IMR-90 (cell line): ENCODE results near the gene KCNJ16. TPM values are rescaled to one million over a fixed set of nuclear protein-coding genes. Genes with fewer than 3 reads are reported as not detected.

ENCODE experiments used
- ATAC-seq: fragments of 200-7000 bp; cut with Tn5 transposase; 2 replicates; pipeline ENCODE4 v1.9.1; 2020; ENCODE audit warnings: low read depth, mild to moderate bottlenecking, moderate library complexity
- BruUV-seq: library from RNA; stranded (reverse); fragments of 400-500 nt; replicated peaks from 2 replicates; lab custom pipeline; 2021; lab: Mats Ljungman, UMichigan
- CTCF ChIA-PET: fragments of 300-600 bp; formaldehyde crosslinking; extraction: SDS; loops from one replicate; lab custom pipeline; 2021; ENCODE audit warnings: antibody characterized with exemption; lab: Yijun Ruan, JAX
- POLR2A ChIA-PET: fragments of 300-600 bp; sonication (Branson Sonifier 250); formaldehyde crosslinking; loops from one replicate; lab custom pipeline; 2022; ENCODE audit warnings: antibody characterized with exemption; ENCODE audit not compliant: unreplicated experiment; lab: Charles Lee
- DNase-seq: peaks from one replicate; pipeline ENCODE4 v3.0.0; 2013
- H2AFZ ChIP-seq: replicated peaks from 2 replicates; pipeline ENCODE3; 2013; ENCODE audit warnings: low read length, mild to moderate bottlenecking; ENCODE audit not compliant: poor library complexity
- H2AK5ac ChIP-seq: 2 replicates; pipeline ENCODE4 v1.6.1; 2013; ENCODE audit warnings: low read depth, low read length, inconsistent platforms
- H2AK9ac ChIP-seq: replicated peaks from 2 replicates; pipeline ENCODE3; 2013; ENCODE audit warnings: mild to moderate bottlenecking, low read depth, low read length, moderate library complexity; ENCODE audit not compliant: poor library complexity
- H2BK120ac ChIP-seq: 2 replicates; pipeline ENCODE4 v1.6.1; 2013; ENCODE audit warnings: low read depth, low read length, inconsistent platforms
- H2BK15ac ChIP-seq: 3 replicates; pipeline ENCODE4 v1.6.1; 2013; ENCODE audit warnings: low read depth, low read length, inconsistent platforms
- H2BK20ac ChIP-seq: 2 replicates; pipeline ENCODE4 v1.6.1; 2013; ENCODE audit warnings: low read depth, mild to moderate bottlenecking, inconsistent platforms, low read length, moderate library complexity
- H2BK5ac ChIP-seq: 2 replicates; pipeline ENCODE4 v1.6.1; 2013; ENCODE audit warnings: mild to moderate bottlenecking, low read depth, low read length, inconsistent platforms; ENCODE audit not compliant: poor library complexity, severe bottlenecking
- H3K14ac ChIP-seq: replicated peaks from 2 replicates; pipeline ENCODE4 v1.6.1; 2013; ENCODE audit warnings: low read depth, low read length, inconsistent platforms
- H3K18ac ChIP-seq: 2 replicates; pipeline ENCODE4 v1.6.1; 2013; ENCODE audit warnings: low read depth, low read length, control low read depth
- H3K23ac ChIP-seq: 2 replicates; pipeline ENCODE4 v1.6.1; 2013; ENCODE audit warnings: low read depth, low read length, inconsistent platforms
- H3K27ac ChIP-seq: 2 replicates; pipeline ENCODE4 v1.5.1; 2013; ENCODE audit warnings: mild to moderate bottlenecking, control low read depth, low read length; ENCODE audit not compliant: insufficient read depth
- H3K27me3 ChIP-seq: 2 replicates; pipeline ENCODE4 v1.6.1; 2013; ENCODE audit warnings: low read length; ENCODE audit not compliant: control insufficient read depth, insufficient read depth
- H3K36me3 ChIP-seq: 2 replicates; pipeline ENCODE4 v1.6.1; 2013; ENCODE audit warnings: low read length, mixed read lengths; ENCODE audit not compliant: control insufficient read depth, insufficient read depth
- H3K4ac ChIP-seq: 2 replicates; pipeline ENCODE4 v1.6.1; 2013; ENCODE audit warnings: low read depth, low read length, inconsistent platforms
- H3K4me1 ChIP-seq: 2 replicates; pipeline ENCODE4 v1.6.1; 2013; ENCODE audit warnings: low read length, mixed read lengths; ENCODE audit not compliant: control insufficient read depth, insufficient read depth
- H3K4me2 ChIP-seq: 2 replicates; pipeline ENCODE4 v1.6.1; 2013; ENCODE audit warnings: low read depth, mild to moderate bottlenecking, control low read depth, low read length, moderate library complexity
- H3K4me3 ChIP-seq: 2 replicates; pipeline ENCODE4 v1.5.1; 2013; ENCODE audit warnings: low read depth, mild to moderate bottlenecking, control low read depth, low read length, moderate library complexity; ENCODE audit not compliant: insufficient read depth
- H3K56ac ChIP-seq: 2 replicates; pipeline ENCODE4 v1.6.1; 2013; ENCODE audit warnings: low read length, inconsistent platforms; ENCODE audit not compliant: insufficient read depth; ENCODE audit errors: extremely low read depth
- H3K79me1 ChIP-seq, 2 experiments: 2 replicates each; pipeline ENCODE4 v1.6.1; 2013; ENCODE audit warnings: low read length in 2 of 2, inconsistent platforms in 1 of 2, low read depth in 1 of 2
- H3K9ac ChIP-seq: 2 replicates; pipeline ENCODE4 v1.6.1; 2013; ENCODE audit warnings: low read depth, low read length, control low read depth
- H3K9me1 ChIP-seq: 2 replicates; pipeline ENCODE4 v1.6.1; 2013; ENCODE audit warnings: low read length, inconsistent platforms; ENCODE audit not compliant: insufficient read depth
- H3K9me3 ChIP-seq: 2 replicates; pipeline ENCODE4 v1.6.1; 2013; ENCODE audit warnings: low read length; ENCODE audit not compliant: control insufficient read depth, insufficient read depth
- H4K20me1 ChIP-seq: 2 replicates; pipeline ENCODE4 v1.6.1; 2013; ENCODE audit warnings: low read length, inconsistent platforms; ENCODE audit not compliant: insufficient read depth
- H4K5ac ChIP-seq: 2 replicates; pipeline ENCODE4 v1.6.1; 2013; ENCODE audit warnings: mild to moderate bottlenecking, low read depth, low read length, control low read depth
- H4K8ac ChIP-seq, 2 experiments: 2 replicates each; pipeline ENCODE4 v1.6.1; 2013; ENCODE audit warnings: low read depth in 2 of 2, low read length in 2 of 2, control low read depth in 1 of 2, inconsistent platforms in 1 of 2
- H4K91ac ChIP-seq: 2 replicates; pipeline ENCODE4 v1.6.1; 2013; ENCODE audit warnings: low read depth, low read length, inconsistent platforms; ENCODE audit not compliant: insufficient read depth
- FOS ChIP-seq: fragments of 150-350 bp; IDR thresholded peaks from 2 replicates; pipeline ENCODE4 v1.6.1; 2016; ENCODE audit warnings: low read depth, low read length
- MAFK ChIP-seq: IDR thresholded peaks from 2 replicates; pipeline ENCODE4 v1.6.1; 2012; ENCODE audit warnings: low read depth, low read length, improper control_type of control experiment
- NFE2L2 ChIP-seq: fragments of 150-350 bp; IDR thresholded peaks from 2 replicates; pipeline ENCODE4 v1.6.1; 2016; ENCODE audit warnings: low read depth, mild to moderate bottlenecking, low read length
- POLR2A ChIP-seq: IDR thresholded peaks from 2 replicates; pipeline ENCODE4 v1.6.1; 2012; ENCODE audit warnings: mild to moderate bottlenecking, low read depth, low read length
- SMC3 ChIP-seq: fragments of 150-350 bp; IDR thresholded peaks from 2 replicates; pipeline ENCODE4 v1.6.1; 2016; ENCODE audit warnings: low read depth, mild to moderate bottlenecking, antibody characterized with exemption, low read length, moderate library complexity
- WGBS, 2 experiments: methylation state at CpG; one replicate each; pipeline versions ENCODE4 v1.1.5 to v1.1.7; 2013; ENCODE audit warnings: missing lambda C conversion rate in 2 of 2; ENCODE audit not compliant: insufficient read length in 1 of 2; ENCODE audit errors: extremely low coverage in 2 of 2; 5-methylcytosine and 5-hydroxymethylcytosine counted together
- dilution Hi-C: fragments of 300-500 bp; cut with HindIII; formaldehyde crosslinking; loops from one replicate; pipeline ENCODE4 v1.14.3; 2018; ENCODE audit warnings: low sequenced_read_pairs; ENCODE audit not compliant: unreplicated experiment
- in situ Hi-C: fragments of 300-500 bp; cut with MboI; formaldehyde crosslinking; loops from 3 replicates; pipeline ENCODE4 v1.14.3; 2019; ENCODE audit warnings: low sequenced_read_pairs, inconsistent platforms, mixed read lengths
- intact Hi-C: fragments of 100-400 bp; cut with micrococcal nuclease; formaldehyde crosslinking; loops from 2 replicates; pipeline ENCODE4 v1.10.0; 2022
- polyA plus RNA-seq, 3 experiments: library from polyadenylated mRNA; depleted of rRNA; stranded (reverse); fragments of >200 nt; gene quantifications; 2 replicates each; pipeline ENCODE4 v1.2.3, GENCODE V29; 2012; ENCODE audit warnings: low replicate concordance in 1 of 3
- total RNA-seq: library from RNA; depleted of rRNA; stranded (reverse); fragments of >200 nt; gene quantifications from 2 replicates; pipeline ENCODE4 v1.2.3, GENCODE V29; 2012

The KCNJ16 gene
- total and polyA plus RNA-seq, 2 of the 4 experiments (the other 2 are of a cell fraction): not detected

GRCh38 chr17:70161519-70161918 is 86.5 kb downstream of the KCNJ16 start:
- no peak overlapping the region for H3K9ac ChIP-seq
- H3K4ac ChIP-seq: no peak overlapping the region
- no peak overlapping the region for H3K56ac ChIP-seq
- H4K8ac ChIP-seq: no peak overlapping the region
- no peak overlapping the region for H2AK9ac ChIP-seq
- H2BK5ac ChIP-seq: no peak overlapping the region
- no peak overlapping the region for H3K4me3 ChIP-seq
- H3K9me3 ChIP-seq: no peaks in the 10 kb centered on the region
- no peak overlapping the region for H3K18ac ChIP-seq
- H3K14ac ChIP-seq: no peak overlapping the region
- H2BK15ac ChIP-seq: no peak overlapping the region
- H3K27ac ChIP-seq: no peak overlapping the region
- BruUV-seq: no TSS peak
- no peaks in the 10 kb centered on the region for H3K9me1 ChIP-seq
- no peaks in the 10 kb centered on the region for H3K27me3 ChIP-seq
- DNase-seq (no peak), ATAC-seq (no peak)
- H2BK120ac ChIP-seq: no peak overlapping the region
- H4K5ac ChIP-seq: no peak overlapping the region
- no peak for TF ChIP-seq POLR2A
- no peak for TF ChIP-seq FOS
- no peak for TF ChIP-seq SMC3
- no peak for TF ChIP-seq MAFK
- TF ChIP-seq NFE2L2: no peak
- dilution Hi-C loops (no loop called here), intact Hi-C loops (no loop called here), in situ Hi-C loops (loop anchor here (10.0 kb wide), 1 partner anchor 393 kb away; no protein-coding TSS in a partner anchor)
- WGBS, 2 experiments: no CpG with 5 or more reads among the region's 1 CpG
- no peaks in the 10 kb centered on the region for H3K36me3 ChIP-seq
- H4K91ac ChIP-seq: no peak overlapping the region
- no peaks in the 10 kb centered on the region for H3K79me1 ChIP-seq
- ChIA-PET CTCF (interaction anchor here (0.8 to 1.3 kb wide), 2 partner anchors 555 to 688 kb away, joined by 4 read pairs; no protein-coding TSS in a partner anchor), POLR2A (no interaction called here)
- H2AK5ac ChIP-seq: no peak overlapping the region
- no peak overlapping the region for H3K4me2 ChIP-seq
- no peak overlapping the region for H2BK20ac ChIP-seq
- no peak overlapping the region for H3K23ac ChIP-seq
- H2AFZ ChIP-seq: no peak overlapping the region
- H3K4me1 ChIP-seq: no peaks in the 10 kb centered on the region
- H4K20me1 ChIP-seq: no peaks in the 10 kb centered on the region
